Measurements from ENCODE around the gene MBD6.

MBD6 gene

GRCh38 chr12:57522011-57522886 is at the start of gene MBD6:
MBD6 (plus strand) TSS chr12:57522824; CDS start chr12:57524304, 1,480 bp downstream.
- DNase-seq (ENCODE audit: low read depth, low spot score), result no peak

GRCh38 chr12:57473392-57473791 is 49.2 kb upstream of the MBD6 start:
- DNase-seq (ENCODE audit: low read depth, low spot score), result no peak

GRCh38 chr12:57473886-57474285 is 48.7 kb upstream of the MBD6 start:
- DNase-seq (ENCODE audit: low read depth, low spot score), result no peak

- DNase-seq (ENCODE audit: low read depth, low spot score), result no peak
Observed at GRCh38 chr12:57474430-57474829, 48.2 kb upstream of the MBD6 start.

- DNase-seq (ENCODE audit: low read depth, low spot score), result no peak
Observed at GRCh38 chr12:57474862-57475261, 47.8 kb upstream of the MBD6 start.

- no peak for DNase-seq (ENCODE audit: low read depth, low spot score)
Observed at GRCh38 chr12:57475271-57476161, 47.1 kb upstream of the MBD6 start.

- no peak for DNase-seq (ENCODE audit: low read depth, low spot score)
Observed at GRCh38 chr12:57476162-57476992, 46.2 kb upstream of the MBD6 start.

GRCh38 chr12:57476993-57477709 is 45.5 kb upstream of the MBD6 start:
- no peak for DNase-seq (ENCODE audit: low read depth, low spot score)

- no peak for DNase-seq (ENCODE audit: low read depth, low spot score)
Observed at GRCh38 chr12:57477710-57478681, 44.6 kb upstream of the MBD6 start.

GRCh38 chr12:57479043-57479375 is 43.6 kb upstream of the MBD6 start:
- DNase-seq (ENCODE audit: low read depth, low spot score), result no peak

GRCh38 chr12:57479376-57480115 is 43.1 kb upstream of the MBD6 start, which contains the start of gene ARHGAP9:
ARHGAP9 (minus strand) TSS chr12:57479866; CDS start chr12:57479406, 460 bp downstream.
- no peak for DNase-seq (ENCODE audit: low read depth, low spot score)

GRCh38 chr12:57481671-57482070 is 41.0 kb upstream of the MBD6 start:
- DNase-seq (ENCODE audit: low read depth, low spot score), result no peak

- no peak for DNase-seq (ENCODE audit: low read depth, low spot score)
Observed at GRCh38 chr12:57483466-57483865, 39.2 kb upstream of the MBD6 start.

- DNase-seq (ENCODE audit: low read depth, low spot score), result no peak
Observed at GRCh38 chr12:57485695-57486094, 36.9 kb upstream of the MBD6 start.

- no peak for DNase-seq (ENCODE audit: low read depth, low spot score)
Observed at GRCh38 chr12:57487055-57487596, 35.5 kb upstream of the MBD6 start.

GRCh38 chr12:57487597-57488401 is 34.8 kb upstream of the MBD6 start, which contains the start of gene MARS1:
MARS1 (plus strand) TSS chr12:57488068; CDS start chr12:57488091, 23 bp downstream.
- DNase-seq (ENCODE audit: low read depth, low spot score), result peak; percentile 84

GRCh38 chr12:57488402-57489156 is 34.0 kb upstream of the MBD6 start:
- no peak for DNase-seq (ENCODE audit: low read depth, low spot score)

All from smooth muscle cell of the brain vasculature (primary cell).